Tibial artery (tissue), 4 donors: ENCODE measurements around the gene SLC30A4.
"Not testable (repeated sequence)": the region's sequence is repeated elsewhere in the genome, so short reads cannot be mapped to it uniquely, and the experiment has no call there.

Experiments
- DNase-seq, 2 donors: peaks; one replicate each; pipeline ENCODE4 v3.0.0-alpha.2; 2019
- H3K27ac ChIP-seq, 2 donors: fragments of 200-600 bp; sonication (generic) in 1 of 2; 1 replicate in 1 of 2; 2 replicates in 1 of 2; pipeline ENCODE4 v1.5.1; 2018 to 2019; ENCODE audit warnings: mild to moderate bottlenecking in 1 of 2
- H3K27me3 ChIP-seq, 2 donors: fragments of 200-600 bp; sonication (generic) in 1 of 2; one replicate each; pipeline versions ENCODE4 v1.5.1 to v1.6.0; 2016 to 2019
- H3K36me3 ChIP-seq, 3 donors: fragments of 200-600 bp; sonication (generic) in 2 of 3; one replicate each; pipeline ENCODE4 v1.5.1; 2016 to 2019; ENCODE audit warnings: mild to moderate bottlenecking in 2 of 3
- H3K4me1 ChIP-seq, 4 donors: fragments of 200-600 bp; sonication (generic) in 2 of 4; 1 replicate in 3 of 4; 2 replicates in 1 of 4; pipeline ENCODE4 v1.5.1; 2016 to 2019
- H3K4me3 ChIP-seq, 2 donors: fragments of 200-600 bp; sonication (generic) in 1 of 2; 1 replicate in 1 of 2; 2 replicates in 1 of 2; pipeline ENCODE4 v1.5.1; 2018 to 2019; ENCODE audit warnings: mild to moderate bottlenecking in 2 of 2
- H3K9me3 ChIP-seq, 3 donors: fragments of 200-600 bp; sonication (generic) in 1 of 3; one replicate each; pipeline ENCODE4 v1.5.1; 2016 to 2019
- CTCF ChIP-seq, 2 experiments: fragments of 200-600 bp in 1 of 2; fragments of 450-650 bp in 1 of 2; IDR thresholded peaks; one replicate each; pipeline ENCODE4 v1.5.1; 2017 to 2019; ENCODE audit warnings: antibody characterized with exemption in 2 of 2, mild to moderate bottlenecking in 1 of 2, moderate library complexity in 1 of 2
- intact Hi-C: fragments of 100-400 bp; cut with DNase I; formaldehyde crosslinking; loops from one replicate; pipeline ENCODE4 v1.15.0; 2023; ENCODE audit warnings: low total_unique reads

Gene SLC30A4

DNA sequence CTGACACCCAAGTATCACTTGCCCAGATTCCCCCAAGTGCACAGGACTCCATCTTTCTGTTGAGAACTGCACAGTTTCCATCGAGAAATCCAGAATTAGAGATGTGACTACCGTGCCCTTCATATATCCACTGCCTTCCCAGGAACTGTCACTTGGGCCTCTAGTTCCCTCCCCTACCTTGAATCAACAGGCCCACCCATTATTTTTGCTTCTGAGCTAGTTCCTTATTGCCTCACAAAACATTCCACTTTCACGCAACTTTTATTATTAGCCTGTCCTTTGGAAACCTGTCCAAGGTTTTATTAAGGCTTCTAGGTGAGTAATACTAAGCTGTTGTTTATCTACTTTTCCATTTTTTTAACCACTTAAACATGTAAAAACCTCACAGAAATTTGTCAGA, 17.1 kb upstream of the SLC30A4 start:
- Histone ChIP-seq H3K27me3 (no peaks in the 10 kb centered on the region), H3K4me3 (no peak overlapping the region), H3K27ac (no peak overlapping the region), H3K36me3 (no peaks in the 10 kb centered on the region), H3K9me3 (no peaks in the 10 kb centered on the region), H3K4me1 (no peaks in the 10 kb centered on the region)
- no peak for DNase-seq
- intact Hi-C loops: no loop called here
- no peak for TF ChIP-seq CTCF (IDR thresholded peaks at IDR 0.05)

- Histone ChIP-seq H3K36me3 (no peaks in the 10 kb centered on the region), H3K4me3 (no peak overlapping the region), H3K4me1 (no peaks in the 10 kb centered on the region), H3K27ac (no peak overlapping the region), H3K27me3 (no peaks in the 10 kb centered on the region), H3K9me3 (no peaks in the 10 kb centered on the region)
- TF ChIP-seq CTCF (IDR thresholded peaks at IDR 0.05): no peak
- intact Hi-C loops: no loop called here
- DNase-seq: no peak
These were observed 14.4 kb upstream of the SLC30A4 start for GRCh38 chr15:45536934-45537333.

DNA sequence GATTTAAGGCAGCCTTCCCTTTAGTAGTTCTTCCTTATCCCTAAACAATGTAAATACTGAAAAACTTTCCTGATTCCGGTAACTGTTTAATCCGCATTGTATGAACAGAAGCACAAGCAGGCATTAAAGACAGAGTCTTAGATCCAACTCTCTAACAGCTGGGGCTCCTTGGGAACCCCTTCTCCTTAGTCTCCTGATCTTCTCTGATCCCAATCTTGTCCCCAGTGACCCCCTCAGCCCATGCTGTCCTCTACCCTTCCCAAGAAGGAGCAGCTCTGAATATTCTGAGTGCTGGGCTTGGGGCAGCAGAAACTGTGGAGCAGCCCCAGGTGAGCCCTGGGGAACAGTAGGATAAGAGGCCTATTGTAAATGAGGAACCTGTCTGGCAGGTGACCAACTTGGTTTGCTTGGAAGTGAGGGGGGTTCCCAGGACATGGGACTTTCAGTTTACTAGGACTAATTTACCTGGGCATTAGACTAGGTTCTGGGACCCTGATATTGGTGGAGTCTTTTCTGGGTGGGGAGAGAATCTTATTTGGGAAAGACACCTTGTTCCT, 13.0 kb upstream of the SLC30A4 start:
- Histone ChIP-seq H3K36me3 (no peaks in the 10 kb centered on the region), H3K4me1 (no peaks in the 10 kb centered on the region), H3K27me3 (no peaks in the 10 kb centered on the region), H3K9me3 (no peaks in the 10 kb centered on the region), H3K27ac (no peak overlapping the region), H3K4me3 (no peak overlapping the region)
- intact Hi-C loops: no loop called here
- no peak for TF ChIP-seq CTCF (IDR thresholded peaks at IDR 0.05)
- no peak for DNase-seq

GRCh38 chr15:45534821-45535220, 12.3 kb upstream of the SLC30A4 start:
- intact Hi-C loops: no loop called here
- H3K27ac ChIP-seq: no peak overlapping the region
- no peaks in the 10 kb centered on the region for H3K9me3 ChIP-seq
- no peaks in the 10 kb centered on the region for H3K4me1 ChIP-seq
- no peaks in the 10 kb centered on the region for H3K36me3 ChIP-seq
- no peaks in the 10 kb centered on the region for H3K27me3 ChIP-seq
- no peak for DNase-seq
- H3K4me3 ChIP-seq: no peak overlapping the region
- TF ChIP-seq CTCF (IDR thresholded peaks at IDR 0.05): no peak

DNA sequence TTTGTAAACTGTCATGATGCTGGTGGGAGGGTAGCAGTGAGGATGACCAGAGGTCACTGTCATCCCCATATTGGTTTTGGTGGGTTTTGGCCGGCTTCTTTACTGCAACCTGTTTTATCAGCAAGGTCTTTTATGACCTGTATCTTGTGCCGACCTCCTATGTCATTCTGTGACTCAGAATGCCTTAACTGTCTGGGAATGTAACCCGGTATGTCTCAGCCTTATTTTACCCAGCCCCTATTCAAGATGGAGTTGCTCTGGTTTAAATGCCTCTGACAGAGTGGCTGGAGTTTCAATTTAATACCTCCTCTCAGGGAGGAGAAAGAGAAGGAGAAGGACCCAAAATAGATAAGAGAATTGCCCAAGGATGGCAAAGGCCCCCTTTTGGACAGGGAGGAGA, 10.3 kb upstream of the SLC30A4 start:
- H3K4me3 ChIP-seq, H3K27ac ChIP-seq, H3K36me3 ChIP-seq, H3K4me1 ChIP-seq, DNase-seq, intact Hi-C loops, H3K9me3 ChIP-seq, H3K27me3 ChIP-seq: not testable (repeated sequence)

DNA sequence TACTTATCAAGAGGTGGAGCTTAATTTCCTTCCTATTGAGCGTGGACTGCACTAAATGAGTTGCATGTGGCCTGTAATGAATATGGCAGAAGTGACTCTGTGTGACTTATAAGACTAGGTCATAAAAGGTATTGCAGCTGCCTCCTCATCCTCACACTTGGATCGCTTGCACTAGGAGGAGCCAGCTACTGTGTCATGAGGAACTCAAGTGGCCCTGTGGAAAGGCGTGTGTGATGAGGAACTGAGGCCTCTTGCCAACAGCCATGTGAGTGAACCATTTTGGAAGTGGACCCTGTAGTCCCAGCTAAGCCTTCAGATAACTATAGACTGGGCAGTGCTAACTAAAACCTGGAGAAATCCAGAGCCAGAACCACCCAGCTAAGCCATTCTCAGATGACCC, 7.1 kb upstream of the SLC30A4 start:
- no peak for TF ChIP-seq CTCF (IDR thresholded peaks at IDR 0.05)
- no peak overlapping the region for H3K27ac ChIP-seq
- intact Hi-C loops: no loop called here
- no peak for DNase-seq
- no peak overlapping the region for H3K4me3 ChIP-seq
- H3K9me3 ChIP-seq: no peaks in the 10 kb centered on the region
- H3K36me3 ChIP-seq: no peaks in the 10 kb centered on the region
- H3K27me3 ChIP-seq: no peaks in the 10 kb centered on the region
- no peaks in the 10 kb centered on the region for H3K4me1 ChIP-seq
